Spleen (tissue), 11 donors: ENCODE results near the gene MED12L. TPM values are rescaled to one million over a fixed set of nuclear protein-coding genes. Genes with fewer than 3 reads are reported as not detected.

Source experiments
- DNase-seq: peaks from one replicate; pipeline ENCODE4 v3.0.0-alpha.2; 2020
- H3K27ac ChIP-seq, 8 donors: fragments of 200-600 bp; sonication (generic) in 7 of 8; 1 replicate in 4 of 8; 2 replicates in 4 of 8; pipeline versions ENCODE4 v1.5.0 to v1.8.0; 2016 to 2021; ENCODE audit warnings: inconsistent platforms in 4 of 8, mild to moderate bottlenecking in 4 of 8, moderate library complexity in 1 of 8
- H3K27me3 ChIP-seq, 7 donors: fragments of 200-600 bp; sonication (generic) in 6 of 7; replicated peaks in 1 of 7; 1 replicate in 4 of 7; 2 replicates in 3 of 7; pipeline versions ENCODE4 v1.5.0 to v1.8.0; 2016 to 2021; ENCODE audit warnings: inconsistent platforms in 3 of 7, mild to moderate bottlenecking in 1 of 7
- H3K36me3 ChIP-seq, 6 donors: fragments of 200-600 bp; sonication (generic) in 5 of 6; 1 replicate in 4 of 6; 2 replicates in 2 of 6; pipeline versions ENCODE4 v1.5.0 to v1.8.0; 2016 to 2021; ENCODE audit warnings: inconsistent platforms in 2 of 6
- H3K4me1 ChIP-seq, 6 donors: fragments of 200-600 bp; sonication (generic) in 5 of 6; 1 replicate in 3 of 6; 2 replicates in 3 of 6; pipeline versions ENCODE4 v1.5.0 to v1.8.0; 2016 to 2021; ENCODE audit warnings: inconsistent platforms in 3 of 6
- H3K4me3 ChIP-seq, 8 donors: fragments of 200-600 bp; sonication (generic) in 7 of 8; 1 replicate in 4 of 8; 2 replicates in 4 of 8; pipeline versions ENCODE4 v1.5.0 to v1.8.0; 2016 to 2021; ENCODE audit warnings: inconsistent platforms in 4 of 8, mild to moderate bottlenecking in 4 of 8, moderate library complexity in 2 of 8
- H3K9me3 ChIP-seq, 8 donors: fragments of 200-600 bp; sonication (generic) in 7 of 8; 1 replicate in 4 of 8; 2 replicates in 4 of 8; pipeline versions ENCODE4 v1.5.0 to v1.8.0; 2016 to 2021; ENCODE audit warnings: inconsistent platforms in 4 of 8
- POLR2A ChIP-seq, 3 donors: fragments of 450-650 bp; IDR thresholded peaks; one replicate each; pipeline ENCODE4 v1.5.1; 2017; ENCODE audit warnings: antibody characterized with exemption in 3 of 3, mild to moderate bottlenecking in 1 of 3
- POLR2AphosphoS5 ChIP-seq, 3 donors: sonication (generic); formaldehyde crosslinking; IDR thresholded peaks; one replicate each; pipeline ENCODE4 v1.5.1; 2017; ENCODE audit warnings: antibody characterized with exemption in 3 of 3
- WGBS, 5 donors: extraction: QIAGEN DNeasy Blood & Tissue Kit in 3 of 5; methylation state at CpG; one replicate each; pipeline versions ENCODE4 v1.1.5 to v1.1.7; 2013 to 2018; 5-methylcytosine and 5-hydroxymethylcytosine counted together
- intact Hi-C: fragments of 100-400 bp; cut with DNase I; formaldehyde crosslinking; loops from one replicate; pipeline ENCODE4 v1.15.0; 2023; ENCODE audit warnings: low total_unique reads
- polyA plus RNA-seq, 3 donors: library from polyadenylated mRNA; stranded (reverse); fragments of 200-250 nt; gene quantifications; one replicate each; pipeline ENCODE4 v1.2.1, GENCODE V29; 2013
- total RNA-seq, 7 donors: library from RNA; depleted of rRNA in 3 of 7; stranded (reverse); fragments of >200 nt in 3 of 7; fragmentation: NEBNext Ultra II Directional in 4 of 7; extraction: Animal tissue kit (Norgen Biotek cat#: 25700) in 4 of 7; gene quantifications; one replicate each; pipeline versions ENCODE4 v1.1.0 to v1.2.1, GENCODE V29; 2016 to 2021
- TF ChIP-seq, protein P1 (sequence below), 11 experiments: fragments of 200-600 bp in 7 of 11; fragments of 450-650 bp in 4 of 11; sonication (generic) in 4 of 11; IDR thresholded peaks in 8 of 11; conservative IDR thresholded peaks in 3 of 11; 1 replicate in 7 of 11; 2 replicates in 4 of 11; pipeline versions ENCODE4 v1.4.0 to v1.8.0; 2016 to 2021; ENCODE audit warnings: antibody characterized with exemption in 11 of 11, inconsistent platforms in 4 of 11, mild to moderate bottlenecking in 1 of 11
- donor health status: healthy with polysubstance abuse.
- donor health status: DM: no; HTN: no; CAD: no; lungs with moderate emphysema.
- donor health status: DM: no; HTN: no; CAD: no.
- donor health status: Bipolar disorder and iron deficiency.
- donor health status: healthy.
- donor health status: DM: no; HTN: no; CAD: no.
- donor health status: DM: yes; HTN: yes; CAD: no.

Gene MED12L
- total and polyA plus RNA-seq, 10 donors: 0.02 to 4.5 (median 1.5) TPM

DNA sequence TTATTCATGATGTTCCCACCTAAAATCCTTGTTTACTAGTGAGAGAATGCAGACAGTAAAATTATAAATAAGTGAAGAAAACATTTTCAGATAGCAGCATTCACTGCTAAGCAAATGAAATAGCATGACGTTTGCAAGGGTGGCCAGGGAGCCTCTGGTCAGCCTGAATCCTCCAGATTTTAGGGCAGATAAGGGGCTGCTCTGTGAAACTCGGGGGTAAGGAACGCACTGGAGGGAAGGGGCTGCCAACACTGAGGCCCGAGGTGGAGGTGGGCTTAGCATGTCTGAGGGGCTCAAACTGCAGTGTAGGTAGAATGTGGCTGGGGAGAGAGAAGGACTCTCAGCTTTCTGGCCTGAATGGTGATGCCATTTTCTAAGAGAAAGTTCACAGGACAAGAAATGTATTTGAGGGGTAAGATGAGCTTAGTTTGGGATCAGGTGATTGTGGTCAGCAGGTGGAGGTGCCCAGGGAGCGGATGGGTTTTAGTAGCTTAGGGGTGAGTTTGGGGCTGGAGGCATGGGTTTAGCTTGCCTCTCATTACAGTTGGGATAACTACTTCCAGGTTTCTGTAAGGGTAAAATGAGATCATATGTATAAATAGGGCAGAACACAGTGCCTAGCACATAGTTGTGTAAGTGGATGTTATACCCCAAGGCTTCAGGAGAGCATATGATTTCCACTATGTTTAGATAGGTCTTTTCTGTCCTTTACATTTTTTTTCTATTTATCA is 97.0 kb downstream of the MED12L start:
- no peaks in the 10 kb centered on the region for H3K9me3 ChIP-seq
- intact Hi-C loops: no loop called here
- H3K4me1 ChIP-seq: peaks cover 0 to 6% (median 0%) of the 10 kb centered on the region in 6 donors
- peak overlapping the region in 2 of 8 donors; percentile 18 to 60 for H3K27ac ChIP-seq
- no peaks in the 10 kb centered on the region for H3K27me3 ChIP-seq
- no peak overlapping the region for H3K4me3 ChIP-seq
- WGBS, 5 donors: 81 to 89% (median 83%) methylated on average over 5 of the region's 5 CpGs
- no peaks in the 10 kb centered on the region for H3K36me3 ChIP-seq
- TF ChIP-seq POLR2A (IDR thresholded peaks at IDR 0.05) (no peak), POLR2AphosphoS5 (IDR thresholded peaks at IDR 0.05) (no peak)
- TF ChIP-seq, protein P1, sequence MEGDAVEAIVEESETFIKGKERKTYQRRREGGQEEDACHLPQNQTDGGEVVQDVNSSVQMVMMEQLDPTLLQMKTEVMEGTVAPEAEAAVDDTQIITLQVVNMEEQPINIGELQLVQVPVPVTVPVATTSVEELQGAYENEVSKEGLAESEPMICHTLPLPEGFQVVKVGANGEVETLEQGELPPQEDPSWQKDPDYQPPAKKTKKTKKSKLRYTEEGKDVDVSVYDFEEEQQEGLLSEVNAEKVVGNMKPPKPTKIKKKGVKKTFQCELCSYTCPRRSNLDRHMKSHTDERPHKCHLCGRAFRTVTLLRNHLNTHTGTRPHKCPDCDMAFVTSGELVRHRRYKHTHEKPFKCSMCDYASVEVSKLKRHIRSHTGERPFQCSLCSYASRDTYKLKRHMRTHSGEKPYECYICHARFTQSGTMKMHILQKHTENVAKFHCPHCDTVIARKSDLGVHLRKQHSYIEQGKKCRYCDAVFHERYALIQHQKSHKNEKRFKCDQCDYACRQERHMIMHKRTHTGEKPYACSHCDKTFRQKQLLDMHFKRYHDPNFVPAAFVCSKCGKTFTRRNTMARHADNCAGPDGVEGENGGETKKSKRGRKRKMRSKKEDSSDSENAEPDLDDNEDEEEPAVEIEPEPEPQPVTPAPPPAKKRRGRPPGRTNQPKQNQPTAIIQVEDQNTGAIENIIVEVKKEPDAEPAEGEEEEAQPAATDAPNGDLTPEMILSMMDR (IDR thresholded peaks at IDR 0.05 in 8 of 11, conservative IDR thresholded peaks at IDR 0.05 in 3 of 11): no peak
- no peak for DNase-seq

DNA sequence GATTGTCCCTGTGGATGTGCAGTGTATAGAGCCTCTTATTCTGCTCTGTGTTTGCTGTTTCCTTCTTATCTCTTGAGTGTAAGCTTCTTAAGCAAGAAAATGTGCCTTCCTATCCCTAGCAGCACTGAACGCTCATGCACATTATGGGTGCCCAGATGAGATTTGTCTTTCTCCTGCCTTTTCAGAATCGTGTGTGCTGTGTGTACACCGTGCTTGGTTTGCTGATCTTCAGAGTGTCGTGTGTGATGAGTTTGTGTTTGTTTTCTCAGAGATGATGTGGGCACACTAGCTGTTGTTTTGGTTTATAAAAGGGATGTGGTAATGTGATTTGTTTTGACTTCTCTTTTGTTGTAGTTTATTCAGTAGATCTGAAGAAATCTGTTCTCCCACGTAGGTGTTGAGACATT is 97.8 kb downstream of the MED12L start:
- peak overlapping the region in 2 of 8 donors; percentile 18 to 60 for H3K27ac ChIP-seq

DNA sequence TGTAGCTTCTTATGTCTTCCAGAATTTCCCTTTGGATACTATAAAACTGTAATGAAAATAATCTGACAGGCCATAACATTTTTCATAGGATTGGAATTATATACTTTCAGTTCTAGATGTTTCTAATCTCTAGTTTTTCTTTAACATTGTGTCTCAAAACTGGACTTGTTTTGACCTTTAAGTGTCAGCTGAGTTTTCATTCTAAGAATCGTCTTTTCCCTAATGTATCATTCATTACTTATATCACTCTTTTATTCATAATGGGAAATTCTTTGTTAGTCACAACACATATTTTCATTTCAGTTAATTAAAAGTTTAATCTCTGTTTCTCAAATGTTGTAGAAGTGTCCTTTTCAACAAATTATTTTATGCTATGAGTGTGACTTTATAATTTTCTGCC is 105.6 kb downstream of the MED12L start:
- no peaks in the 10 kb centered on the region for H3K4me1 ChIP-seq
- H3K36me3 ChIP-seq: peaks cover 0 to 12% (median 0%) of the 10 kb centered on the region in 6 donors
- H3K27me3 ChIP-seq: no peaks in the 10 kb centered on the region
- no peak overlapping the region for H3K27ac ChIP-seq
- WGBS, 5 donors: 71 to 86% (median 76%) methylated on average over 1 of the region's 1 CpG
- DNase-seq: no peak
- TF ChIP-seq POLR2A (IDR thresholded peaks at IDR 0.05) (no peak), POLR2AphosphoS5 (IDR thresholded peaks at IDR 0.05) (no peak)
- TF ChIP-seq, protein P1 (IDR thresholded peaks at IDR 0.05 in 8 of 11, conservative IDR thresholded peaks at IDR 0.05 in 3 of 11): no peak
- no peak overlapping the region for H3K4me3 ChIP-seq
- intact Hi-C loops: no loop called here
- no peaks in the 10 kb centered on the region for H3K9me3 ChIP-seq

More for the DNA sequence above, 97.8 kb downstream of the MED12L start:
- Histone ChIP-seq H3K9me3 (no peaks in the 10 kb centered on the region), H3K36me3 (no peaks in the 10 kb centered on the region), H3K27me3 (no peaks in the 10 kb centered on the region), H3K4me3 (no peak overlapping the region), H3K4me1 (peaks cover 0 to 6% (median 0%) of the 10 kb centered on the region in 6 donors)
- DNase-seq: no peak
- TF ChIP-seq POLR2AphosphoS5 (IDR thresholded peaks at IDR 0.05) (peak in 1 of 3 donors; percentile 81), POLR2A (IDR thresholded peaks at IDR 0.05) (no peak)
- TF ChIP-seq, protein P1 (IDR thresholded peaks at IDR 0.05 in 8 of 11, conservative IDR thresholded peaks at IDR 0.05 in 3 of 11): no peak
- WGBS, 5 donors: 56 to 67% (median 60%) methylated on average over 5 of the region's 5 CpGs
- intact Hi-C loops: no loop called here

DNA sequence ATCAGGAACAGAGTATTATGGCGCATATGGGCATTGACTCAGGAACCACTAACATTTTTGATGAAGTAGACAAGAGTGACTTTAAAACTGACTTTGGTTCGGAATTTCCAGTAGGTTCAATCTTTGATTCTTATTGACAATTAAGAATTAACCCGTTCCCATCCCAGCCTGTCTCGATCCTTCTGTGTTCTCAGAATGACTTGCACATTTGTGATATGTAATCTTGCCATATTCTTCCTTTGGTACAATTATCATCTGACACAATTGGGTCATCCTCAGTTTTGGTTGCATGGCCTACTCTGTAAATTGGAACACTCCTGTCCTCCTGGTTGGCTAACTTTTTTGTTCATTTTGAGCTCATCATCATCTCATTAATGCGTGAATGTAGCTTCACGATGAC is 107.1 kb downstream of the MED12L start:
- Histone ChIP-seq H3K36me3 (peaks cover 0 to 12% (median 0%) of the 10 kb centered on the region in 6 donors), H3K4me3 (no peak overlapping the region), H3K9me3 (no peaks in the 10 kb centered on the region), H3K27me3 (no peaks in the 10 kb centered on the region), H3K27ac (no peak overlapping the region), H3K4me1 (no peaks in the 10 kb centered on the region)
- TF ChIP-seq POLR2AphosphoS5 (IDR thresholded peaks at IDR 0.05) (no peak), POLR2A (IDR thresholded peaks at IDR 0.05) (no peak)
- TF ChIP-seq, protein P1 (IDR thresholded peaks at IDR 0.05 in 8 of 11, conservative IDR thresholded peaks at IDR 0.05 in 3 of 11): no peak
- no peak for DNase-seq
- 91 to 99% (median 92%) methylated on average over 6 of the region's 6 CpGs for WGBS, 5 donors
- intact Hi-C loops: no loop called here
